GM19035 (cell line): ENCODE data around the gene AUTS2.

Source experiments
- ATAC-seq: cut with Tn5 transposase; IDR thresholded peaks from one replicate; pipeline ENCODE4 v1.9.1; 2021; ENCODE audit not compliant: unreplicated experiment

AUTS2 gene

DNA sequence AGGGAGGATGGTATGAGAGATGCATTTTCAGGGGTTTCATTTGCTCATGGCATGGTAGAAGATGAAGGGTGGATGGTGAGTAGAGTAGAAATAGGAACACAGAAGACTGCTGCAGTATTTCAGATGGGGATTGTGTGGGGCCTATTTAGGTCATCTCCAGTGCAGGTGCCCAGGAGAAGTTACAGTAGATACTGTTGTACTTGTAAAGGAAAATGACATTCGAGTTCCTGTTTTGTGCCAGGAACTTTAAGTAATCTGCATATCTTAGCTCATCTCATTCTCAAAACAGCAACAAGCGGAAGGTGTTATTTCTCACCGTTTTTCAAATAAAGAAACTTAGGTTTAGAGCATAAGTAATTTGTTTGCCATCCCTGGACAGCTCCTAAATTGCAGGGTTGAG is 156.2 kb downstream of the AUTS2 start:
- no peak for ATAC-seq

DNA sequence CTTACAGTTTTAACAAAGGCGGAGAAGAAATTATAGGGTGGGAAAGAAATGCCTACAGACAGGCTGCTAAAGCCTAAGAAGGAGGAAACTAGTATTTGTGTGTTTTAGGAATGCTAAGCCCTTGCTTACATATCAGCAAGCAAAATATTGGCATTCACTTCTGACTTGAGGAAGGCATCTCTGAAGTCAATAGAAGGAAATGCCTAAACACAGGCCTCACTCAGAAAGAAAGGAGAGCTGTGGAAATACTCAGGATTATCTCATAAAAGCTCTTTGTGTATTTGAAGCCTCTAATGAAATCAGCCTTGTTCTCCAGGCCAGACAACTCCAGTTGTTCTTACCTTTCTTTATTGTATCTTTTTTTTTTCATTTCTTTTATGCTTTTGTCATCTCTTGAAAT is 158.0 kb downstream of the AUTS2 start:
- ATAC-seq: no peak

DNA sequence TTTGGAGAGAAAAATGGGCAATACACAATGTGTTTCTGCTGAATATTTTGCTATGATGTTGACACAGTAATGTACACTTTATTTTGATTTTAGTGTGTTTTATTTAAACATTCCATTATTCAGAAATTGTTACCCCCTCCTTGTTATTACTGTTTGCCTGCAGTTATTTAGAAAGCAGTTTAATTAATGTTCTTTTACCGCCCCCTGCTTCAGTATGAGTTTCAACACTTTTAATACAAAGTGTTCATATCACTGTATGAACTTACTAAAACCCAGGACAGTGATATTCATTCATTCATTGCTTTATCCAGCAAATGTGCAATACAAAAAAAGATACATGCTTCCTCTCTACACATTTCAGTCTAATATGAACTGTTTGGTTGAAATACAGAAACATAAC is 159.3 kb downstream of the AUTS2 start:
- ATAC-seq: no peak

DNA sequence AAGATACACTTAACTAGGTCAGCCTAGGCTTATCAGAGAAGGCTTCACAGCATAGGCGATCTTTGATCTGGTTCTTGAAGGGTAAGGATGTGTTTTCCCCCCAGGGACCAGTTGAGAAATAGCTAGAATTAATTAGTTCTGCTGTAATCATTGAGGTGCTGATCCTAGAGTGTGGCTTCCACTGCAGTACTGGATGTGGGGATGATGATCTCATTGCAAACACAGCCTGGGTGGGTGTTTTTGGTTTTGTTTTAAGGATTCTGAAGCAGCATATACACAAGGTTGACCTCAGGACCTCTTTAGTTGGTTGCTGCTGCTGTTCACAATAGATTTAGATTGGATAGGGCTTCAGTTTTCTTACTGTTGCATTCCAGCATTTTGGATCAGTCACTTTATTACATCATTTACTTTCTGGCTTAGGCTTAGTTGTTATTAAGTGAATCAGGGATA is 159.7 kb downstream of the AUTS2 start:
- ATAC-seq: no peak

DNA sequence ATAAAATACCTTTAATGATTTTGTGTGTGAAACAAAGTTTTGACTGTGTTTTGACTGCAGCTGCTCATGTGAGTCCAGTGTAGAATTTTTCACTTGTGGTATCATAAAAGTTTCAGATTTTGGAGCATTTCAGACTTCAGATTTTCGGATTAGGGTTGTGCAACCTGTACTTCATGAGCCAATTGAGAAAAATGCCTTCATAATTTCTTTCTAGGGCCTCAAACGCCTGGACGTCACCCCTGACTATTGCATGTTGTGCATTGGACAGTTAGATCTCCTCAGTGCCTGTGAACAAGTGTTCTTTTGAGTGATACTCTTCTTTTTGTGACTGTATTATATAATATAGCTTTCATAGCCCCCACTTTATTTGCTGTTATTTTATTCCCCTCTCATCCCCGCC is 161.1 kb downstream of the AUTS2 start:
- no peak for ATAC-seq

DNA sequence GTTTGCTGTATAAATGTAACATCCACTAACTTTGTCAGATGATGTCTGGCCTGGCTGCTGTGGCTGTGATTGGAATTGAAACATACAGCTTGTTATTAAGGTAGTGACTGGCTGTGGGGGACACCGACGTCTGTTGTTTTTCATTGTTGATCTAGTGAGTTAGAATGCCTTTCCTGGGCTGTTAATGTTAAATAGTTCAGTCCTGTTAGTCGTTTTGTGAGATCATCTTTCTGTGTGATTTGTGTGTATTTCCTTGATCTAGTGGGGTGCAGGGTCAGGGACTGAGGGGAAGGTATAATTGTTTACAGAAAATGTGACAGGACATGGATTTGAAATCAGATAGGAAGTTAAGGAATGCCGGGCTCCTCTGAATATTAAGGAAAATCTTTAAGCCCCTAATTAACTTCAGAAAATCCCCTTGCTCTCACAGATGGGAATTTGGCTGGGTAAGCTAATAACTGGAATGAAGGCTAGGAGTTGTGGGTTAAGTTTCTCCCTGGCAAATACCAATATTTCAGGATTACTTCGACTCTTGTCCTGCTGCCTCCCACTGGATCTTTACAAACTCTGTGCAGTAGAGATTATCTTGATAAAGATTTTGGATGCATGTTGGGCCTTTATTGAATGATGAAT is 163.1 kb downstream of the AUTS2 start:
- no peak for ATAC-seq

DNA sequence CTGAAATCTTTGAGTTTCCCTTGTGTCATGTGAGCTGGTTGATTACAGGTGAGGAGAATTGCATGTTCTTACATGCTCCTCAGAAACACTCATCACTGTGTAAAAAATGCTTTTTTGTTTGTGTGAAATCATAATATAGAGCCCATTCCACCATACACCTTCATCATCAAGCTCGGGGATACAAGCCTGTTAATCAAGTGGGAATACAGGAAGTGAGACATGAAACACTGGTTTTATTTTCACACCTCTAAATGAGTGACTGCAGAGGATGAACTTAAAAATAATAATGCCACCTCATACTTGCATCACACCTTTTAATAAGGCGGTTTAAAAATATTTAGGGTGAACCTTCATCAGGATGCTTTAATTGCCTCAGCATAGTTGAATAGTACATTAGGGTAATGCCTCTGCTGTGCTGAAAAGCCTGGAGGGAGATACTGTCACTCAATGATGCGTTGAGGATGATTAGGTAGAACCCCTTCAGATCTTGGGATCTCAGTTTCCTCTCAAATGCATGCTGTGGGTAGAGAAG is 164.6 kb downstream of the AUTS2 start:
- no peak for ATAC-seq

DNA sequence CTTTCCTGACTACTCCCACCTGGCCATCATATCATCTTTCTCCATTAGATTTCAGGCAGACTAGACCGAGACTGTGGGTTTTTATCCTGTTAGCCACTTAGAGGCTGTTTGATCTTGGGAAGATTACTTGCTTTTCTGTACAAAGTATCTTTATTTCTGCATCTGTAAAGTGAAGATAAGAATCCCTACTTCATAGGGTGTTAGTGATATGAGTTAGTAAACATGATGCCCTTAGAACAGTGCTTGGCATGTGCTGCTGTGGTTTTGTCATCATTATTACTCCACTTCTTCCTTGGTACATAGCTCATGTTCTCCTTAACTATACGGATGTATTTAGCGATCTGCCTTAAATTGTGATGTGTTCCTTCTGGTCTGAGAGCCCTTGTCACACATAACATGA is 165.2 kb downstream of the AUTS2 start:
- no peak for ATAC-seq

DNA sequence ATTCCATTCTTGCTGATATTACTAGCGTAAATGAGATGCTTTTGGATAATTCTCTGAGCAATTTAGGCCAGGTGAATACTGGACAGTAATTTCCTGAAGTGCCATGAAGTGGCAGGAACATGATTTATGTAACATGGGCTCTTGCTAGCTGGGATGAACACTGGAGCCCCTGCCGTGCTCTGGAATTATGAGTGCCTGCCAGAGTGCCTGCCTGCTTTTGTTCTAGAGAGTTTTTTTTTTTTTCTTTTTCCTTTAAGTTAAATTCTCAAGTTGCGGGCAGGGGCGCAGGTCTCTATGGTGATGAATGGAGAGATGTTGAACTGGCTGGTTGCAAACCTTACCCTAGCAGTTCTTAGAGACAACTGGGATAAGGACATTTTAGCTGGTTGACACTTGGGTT is 165.9 kb downstream of the AUTS2 start:
- ATAC-seq: no peak

DNA sequence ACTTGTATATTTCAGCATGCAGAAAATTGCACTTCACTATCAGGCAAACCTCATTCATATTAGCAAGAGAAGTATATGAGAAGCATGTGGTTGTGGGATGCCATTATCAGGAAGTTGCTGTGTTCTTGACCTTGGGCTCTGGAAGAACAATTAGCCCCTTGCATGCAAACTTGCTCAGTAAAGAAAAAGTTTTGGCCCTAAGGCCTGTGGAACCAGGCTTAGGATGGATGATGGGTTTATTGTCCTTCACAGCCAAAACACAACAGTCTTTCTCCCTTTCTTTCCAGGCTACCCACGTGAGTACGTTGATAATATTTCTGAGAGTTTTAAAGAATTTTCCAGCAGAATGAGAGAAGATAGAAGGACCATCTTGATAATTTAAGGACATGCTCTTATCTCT is 166.4 kb downstream of the AUTS2 start:
- no peak for ATAC-seq

DNA sequence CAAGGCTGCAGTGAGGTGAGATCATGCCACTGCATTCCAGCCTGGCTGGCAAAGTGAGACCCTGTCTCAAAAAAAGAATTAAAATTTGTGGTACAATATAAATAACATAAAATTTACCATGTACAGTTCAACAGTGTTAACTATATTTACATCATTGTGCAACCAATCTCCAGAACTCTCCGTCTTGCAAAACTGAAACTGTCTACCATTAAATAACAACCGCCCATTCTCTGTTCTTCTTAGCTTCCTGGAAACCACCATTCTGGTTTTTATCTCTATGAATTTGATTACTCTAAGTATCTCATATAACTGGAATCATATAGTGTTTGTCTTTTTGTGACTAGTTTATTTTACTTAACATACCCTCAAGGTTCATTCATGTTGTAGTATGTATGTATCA is 167.6 kb downstream of the AUTS2 start:
- ATAC-seq: peak; percentile 47

DNA sequence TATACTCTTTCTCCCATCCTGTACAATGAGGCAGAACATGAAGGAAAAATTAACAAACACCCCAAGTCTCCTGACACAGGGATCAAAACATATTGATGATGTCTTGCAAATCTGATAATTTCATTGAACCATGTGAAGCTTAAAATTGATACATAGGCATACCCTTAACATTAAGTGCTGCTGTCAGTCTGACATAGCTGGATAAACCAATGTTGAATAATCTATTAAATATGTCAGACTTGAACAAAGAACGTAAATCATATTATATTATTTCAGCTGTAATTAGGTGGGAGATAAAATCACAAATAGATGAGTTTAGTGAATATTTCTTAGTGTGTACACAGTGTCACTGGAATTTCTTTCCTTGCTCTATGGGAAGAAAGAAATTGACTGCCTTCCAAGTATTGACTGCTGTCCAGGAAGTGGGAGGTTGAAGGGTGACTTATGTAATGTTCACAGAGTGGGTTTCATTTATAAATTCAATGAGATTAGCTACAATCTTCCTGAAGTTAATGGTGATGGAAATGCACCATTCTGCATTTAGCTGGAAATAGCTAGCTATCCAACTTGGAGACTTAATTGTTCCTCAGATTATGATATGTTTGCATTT is 170.8 kb downstream of the AUTS2 start:
- ATAC-seq: no peak

DNA sequence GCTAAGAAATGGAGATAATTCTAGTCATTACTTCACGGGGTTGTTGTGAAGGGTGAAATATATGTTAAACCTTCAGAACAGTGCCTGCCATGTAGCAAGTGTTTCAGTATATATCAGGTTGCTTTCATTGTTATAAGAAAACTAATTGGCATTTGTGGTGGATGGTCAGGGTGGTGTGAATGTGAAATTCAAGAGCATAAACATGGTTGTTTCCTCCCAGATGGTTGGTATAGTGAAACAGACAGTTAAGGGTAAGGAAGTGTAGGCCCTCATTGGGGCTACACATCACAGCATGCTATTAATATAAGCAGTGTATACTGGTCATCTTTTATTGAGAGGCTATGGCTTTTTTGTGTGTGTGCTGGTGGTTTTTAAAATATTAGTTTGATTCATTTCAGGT is 171.6 kb downstream of the AUTS2 start:
- ATAC-seq: no peak

DNA sequence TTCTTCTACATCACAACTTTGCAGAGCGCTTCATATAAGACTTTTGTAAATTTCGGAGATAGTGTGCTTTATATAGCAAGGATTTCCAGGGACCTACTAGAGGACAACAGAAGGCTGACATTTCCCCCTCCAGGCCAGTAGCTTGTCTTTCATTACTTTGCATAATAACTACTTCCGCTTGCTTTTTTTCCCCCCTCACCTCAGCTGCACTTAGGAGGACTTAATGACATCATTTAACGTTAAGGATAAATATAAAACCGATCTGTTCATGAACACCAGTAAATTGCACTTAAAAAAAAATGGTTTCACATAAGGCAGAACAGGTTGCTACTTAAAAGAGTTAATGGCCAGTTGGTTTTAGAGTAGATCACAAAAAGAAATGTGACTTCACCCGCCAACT is 172.3 kb downstream of the AUTS2 start:
- no peak for ATAC-seq

DNA sequence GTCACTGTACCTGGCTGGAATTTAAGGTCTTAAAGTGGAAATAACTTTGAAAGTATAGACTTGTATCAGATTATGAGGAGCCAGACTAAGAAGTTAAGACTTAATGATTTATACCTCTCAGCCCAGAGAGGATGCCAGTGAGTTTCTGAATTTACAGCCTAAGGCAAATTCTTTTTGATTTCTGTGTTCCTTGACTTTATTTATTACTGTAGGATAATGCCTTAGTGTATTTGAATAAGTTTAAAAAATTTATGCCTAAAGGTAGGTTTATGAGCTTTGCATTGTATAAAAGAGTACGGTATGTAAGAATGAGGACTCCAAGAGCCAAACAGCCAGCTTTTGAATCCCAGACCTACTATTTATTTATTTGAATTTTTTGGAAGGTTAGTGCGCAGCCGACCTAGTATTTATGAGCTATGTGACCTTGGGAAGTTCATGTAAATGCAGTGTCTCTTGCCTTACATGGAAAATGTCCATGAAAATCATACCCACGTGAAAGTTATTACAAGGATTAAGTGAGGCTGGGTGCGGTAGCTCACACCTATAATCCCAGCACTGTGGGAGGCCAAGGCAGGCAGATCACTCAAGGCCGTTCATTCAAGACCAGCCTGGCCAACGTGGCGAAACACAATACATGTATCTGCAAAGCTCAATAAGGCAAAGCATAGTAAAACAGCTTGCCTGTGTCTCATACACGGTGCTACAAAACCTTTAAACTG is 174.6 kb downstream of the AUTS2 start:
- ATAC-seq: no peak

DNA sequence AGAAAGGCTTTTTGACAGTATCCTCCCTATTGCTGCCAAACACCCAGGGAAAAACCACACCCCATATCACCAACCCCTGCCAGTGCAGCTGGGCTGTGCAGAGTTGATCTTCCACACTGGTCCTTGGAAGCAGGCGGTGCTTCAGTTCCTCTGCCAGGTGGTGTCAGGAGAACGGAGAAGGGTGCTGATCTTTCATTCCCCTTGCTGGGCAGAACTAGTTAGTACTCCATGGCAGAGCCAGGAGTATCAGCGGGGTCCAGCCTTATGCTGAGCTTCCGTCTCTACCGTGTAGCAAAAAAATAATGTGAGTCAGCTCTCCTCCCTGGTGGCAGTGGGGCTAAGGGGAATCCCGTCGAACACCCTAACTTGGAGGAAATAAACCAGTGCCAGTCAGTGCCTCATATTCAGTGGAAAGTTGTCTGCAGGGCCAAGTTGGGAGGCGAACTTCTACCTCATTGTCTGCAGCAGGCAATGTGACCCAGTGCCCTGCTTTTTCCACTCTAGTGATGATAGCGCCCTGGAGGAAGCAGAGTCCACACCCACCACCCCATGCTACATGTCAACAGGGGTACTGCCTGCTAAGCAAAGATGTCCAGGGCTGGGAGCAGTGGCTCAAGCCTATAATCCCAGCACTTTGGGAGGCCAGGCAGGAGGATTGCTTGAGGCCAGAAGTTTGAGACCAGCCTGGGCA is 175.4 kb downstream of the AUTS2 start:
- ATAC-seq: no peak

DNA sequence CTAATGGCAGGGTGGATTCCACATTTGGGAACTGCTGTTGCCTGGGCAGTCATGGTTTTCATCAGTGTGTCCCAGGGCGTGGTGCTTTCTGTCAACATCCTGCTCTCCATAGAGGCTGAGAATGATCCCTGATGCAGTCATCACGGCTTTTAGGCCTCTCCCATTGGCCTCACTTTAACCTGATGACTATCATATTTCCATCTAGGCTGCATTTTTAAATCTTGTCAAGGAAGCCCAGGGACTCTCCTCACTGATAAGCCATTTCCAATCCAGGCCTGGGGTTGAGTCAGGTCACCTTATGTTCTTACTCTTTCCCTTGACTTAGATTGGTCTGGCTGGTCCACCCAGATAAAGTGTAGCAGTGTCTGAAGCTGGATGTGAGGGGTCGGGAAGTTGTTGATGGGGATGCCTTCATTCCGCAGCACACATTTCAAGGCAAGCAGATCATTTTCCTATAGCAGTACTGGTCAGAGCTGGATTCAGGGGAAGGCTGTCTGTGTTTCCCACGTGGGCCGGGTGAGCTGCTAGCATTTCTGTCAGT is 177.0 kb downstream of the AUTS2 start:
- no peak for ATAC-seq

DNA sequence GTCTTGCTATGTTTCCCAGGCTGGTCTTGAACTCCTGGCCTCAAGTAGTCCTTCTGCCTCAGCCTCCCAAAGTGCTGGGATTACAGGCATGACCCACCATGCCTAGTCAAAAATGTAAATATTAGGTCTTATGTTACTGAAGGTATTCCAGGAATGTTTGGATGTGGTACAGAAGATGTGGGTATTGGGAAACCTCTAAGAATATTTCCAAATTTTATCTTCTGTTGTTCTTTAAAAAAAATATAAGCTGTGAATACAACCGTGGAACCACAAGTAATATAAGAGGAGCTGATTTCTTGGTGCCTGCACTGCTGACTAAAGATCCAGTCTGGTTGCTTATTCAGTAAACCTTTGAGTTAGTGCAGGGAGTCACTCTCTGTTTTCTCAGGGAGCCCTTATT is 178.3 kb downstream of the AUTS2 start:
- ATAC-seq: no peak

DNA sequence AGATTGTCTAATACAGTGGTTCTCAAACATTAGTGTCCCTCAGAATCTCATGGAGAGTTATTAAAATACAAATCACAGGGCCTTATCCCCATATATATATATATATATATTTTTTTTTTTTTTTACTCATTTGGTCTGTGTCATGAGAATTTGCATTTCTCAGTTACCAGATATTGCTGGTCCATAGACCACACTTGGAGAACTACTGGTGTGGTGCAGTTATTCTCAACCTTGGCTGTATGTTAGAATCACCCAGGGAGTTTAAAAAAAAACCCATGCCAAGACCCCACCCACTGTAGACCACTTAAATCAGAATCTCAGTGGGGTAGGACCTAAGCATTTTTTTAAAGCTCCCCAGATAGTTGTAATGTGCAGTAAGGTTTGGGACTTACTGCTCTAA is 179.9 kb downstream of the AUTS2 start:
- ATAC-seq: peak; percentile 70

DNA sequence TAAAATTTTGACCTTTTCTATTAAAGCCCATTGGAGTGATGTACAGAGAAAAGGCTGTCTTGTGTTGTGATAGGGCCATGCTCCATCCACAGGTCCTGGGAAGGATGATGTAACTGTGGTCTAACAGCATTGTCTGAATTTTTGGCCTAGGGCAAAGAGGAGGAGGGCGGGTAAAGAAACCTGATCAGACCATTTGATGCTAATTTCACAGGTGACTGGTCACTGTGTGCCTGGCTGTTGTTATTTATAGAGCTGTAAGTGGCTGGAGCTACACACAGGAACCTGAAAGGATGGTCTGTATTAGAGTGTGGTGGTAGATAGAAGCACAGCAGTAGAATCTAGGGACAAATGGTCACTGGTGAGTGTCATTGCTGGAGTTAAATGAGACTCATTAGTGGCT is 182.1 kb downstream of the AUTS2 start:
- no peak for ATAC-seq

DNA sequence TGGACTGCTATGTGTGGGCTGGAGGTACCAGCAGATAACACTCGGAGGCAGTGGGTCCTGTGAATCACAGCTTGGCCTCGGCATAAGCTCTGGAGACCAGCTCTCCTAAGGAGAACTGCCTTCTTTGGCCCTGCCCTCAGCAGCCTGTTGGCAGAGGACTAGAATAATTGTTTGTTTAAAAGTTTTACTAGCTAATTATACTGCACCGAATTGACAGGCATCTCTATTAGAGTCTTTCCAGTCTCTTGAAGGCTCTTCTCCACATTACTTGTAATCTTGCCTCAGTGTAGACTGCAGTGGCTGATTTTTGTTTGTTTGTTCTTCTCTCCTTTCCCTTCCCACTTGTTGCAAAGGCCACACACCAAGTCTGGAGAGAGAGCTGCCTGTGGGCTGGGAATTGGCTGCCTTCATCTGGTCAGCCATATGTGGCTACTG is 183.2 kb downstream of the AUTS2 start:
- no peak for ATAC-seq
